Kidney epithelial cell (primary cell): ENCODE results near the gene UBASH3B. TPM values are rescaled to one million over a fixed set of nuclear protein-coding genes. Genes with fewer than 3 reads are reported as not detected.

Experiments used
- DNase-seq: peaks from one replicate; pipeline ENCODE4 v3.0.0-alpha.2; 2010; ENCODE audit warnings: low read depth
- H3K27me3 ChIP-seq: 2 replicates; pipeline ENCODE4 v1.6.0; 2011; ENCODE audit warnings: low read length; ENCODE audit not compliant: control insufficient read depth, insufficient read depth
- H3K36me3 ChIP-seq: 2 replicates; pipeline ENCODE4 v1.5.1; 2011; ENCODE audit warnings: low read length; ENCODE audit not compliant: control insufficient read depth, insufficient read depth
- H3K4me3 ChIP-seq: 2 replicates; pipeline ENCODE4 v1.5.1; 2011; ENCODE audit warnings: low read depth, mild to moderate bottlenecking, control low read depth, low read length
- CTCF ChIP-seq: IDR thresholded peaks from 2 replicates; pipeline ENCODE4 v1.5.1; 2011; ENCODE audit warnings: mild to moderate bottlenecking, moderate library complexity, low read length, control low read depth, inconsistent platforms; ENCODE audit not compliant: insufficient read depth, poor library complexity, severe bottlenecking
- total RNA-seq: library from RNA; depleted of rRNA; stranded (reverse); fragments of >200 nt; gene quantifications from 2 replicates; pipeline ENCODE4 v1.2.3, GENCODE V29; 2015

Gene UBASH3B
- total RNA-seq, 1 donor from 2014 or later, result 32.0 TPM

GRCh38 chr11:122681735-122682134, 26.2 kb downstream of the UBASH3B start:
- no peak for DNase-seq

GRCh38 chr11:122682464-122682863, 26.9 kb downstream of the UBASH3B start:
- TF ChIP-seq CTCF, result no peak
- Histone ChIP-seq H3K36me3 (no peaks in the 10 kb centered on the region), H3K4me3 (no peak overlapping the region), H3K27me3 (no peaks in the 10 kb centered on the region)
- DNase-seq, result no peak

More at GRCh38 chr11:122681735-122682134, 26.2 kb downstream of the UBASH3B start:
- no peak for TF ChIP-seq CTCF
- Histone ChIP-seq H3K36me3 (no peaks in the 10 kb centered on the region), H3K27me3 (no peaks in the 10 kb centered on the region), H3K4me3 (no peak overlapping the region)

- Histone ChIP-seq H3K4me3 (no peak overlapping the region), H3K36me3 (no peaks in the 10 kb centered on the region), H3K27me3 (no peaks in the 10 kb centered on the region)
- DNase-seq, result no peak
- no peak for TF ChIP-seq CTCF
Observed at GRCh38 chr11:122685041-122685440, 29.5 kb downstream of the UBASH3B start.

GRCh38 chr11:122686111-122686510, 30.6 kb downstream of the UBASH3B start:
- no peak for TF ChIP-seq CTCF
- DNase-seq, result peak; percentile 79
- no peaks in the 10 kb centered on the region for H3K27me3 ChIP-seq
- no peaks in the 10 kb centered on the region for H3K36me3 ChIP-seq
- no peak overlapping the region for H3K4me3 ChIP-seq

- Histone ChIP-seq H3K4me3 (no peak overlapping the region), H3K27me3 (no peaks in the 10 kb centered on the region), H3K36me3 (no peaks in the 10 kb centered on the region)
- no peak for DNase-seq
- TF ChIP-seq CTCF, result no peak
Observed at GRCh38 chr11:122690384-122690783, 34.9 kb downstream of the UBASH3B start.

GRCh38 chr11:122690801-122691548, 35.5 kb downstream of the UBASH3B start:
- Histone ChIP-seq H3K36me3 (no peaks in the 10 kb centered on the region), H3K4me3 (no peak overlapping the region), H3K27me3 (no peaks in the 10 kb centered on the region)
- TF ChIP-seq CTCF, result no peak
- no peak for DNase-seq
